T1000 (cell line): Measurements from ENCODE around the gene CHEK2.
"Not testable (repeated sequence)": the region's sequence is repeated elsewhere in the genome, so short reads cannot be mapped to it uniquely, and the experiment has no call there.

Experiments
- DNase-seq: peaks from one replicate; lab custom pipeline; 2025; ENCODE audit warnings: mixed read lengths; lab: John Stamatoyannopoulos, UW

CHEK2 gene

GRCh38 chr22:28689796-28690195, 51.8 kb downstream of the CHEK2 start:
- not testable (repeated sequence) for DNase-seq

DNA sequence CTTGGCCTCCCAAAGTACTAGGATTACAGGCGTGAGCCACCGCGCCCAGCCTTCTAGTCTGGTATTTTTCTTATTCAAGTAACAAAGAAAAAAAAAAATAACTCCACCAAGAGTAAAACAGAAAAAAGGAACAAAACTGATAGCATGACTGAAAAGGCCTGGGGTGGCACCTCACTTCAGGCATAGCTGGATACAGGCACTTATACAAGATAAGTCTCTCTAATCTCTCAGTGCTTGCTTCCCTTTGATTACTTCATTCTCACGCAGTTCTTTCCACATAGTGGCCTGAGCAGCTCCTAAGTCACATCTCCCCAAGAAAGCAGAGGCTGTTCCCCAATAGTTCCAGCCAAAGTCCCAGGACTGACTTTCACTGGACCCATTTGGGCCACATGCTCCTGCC, 58.7 kb downstream of the CHEK2 start:
- DNase-seq = not testable (repeated sequence)

DNA sequence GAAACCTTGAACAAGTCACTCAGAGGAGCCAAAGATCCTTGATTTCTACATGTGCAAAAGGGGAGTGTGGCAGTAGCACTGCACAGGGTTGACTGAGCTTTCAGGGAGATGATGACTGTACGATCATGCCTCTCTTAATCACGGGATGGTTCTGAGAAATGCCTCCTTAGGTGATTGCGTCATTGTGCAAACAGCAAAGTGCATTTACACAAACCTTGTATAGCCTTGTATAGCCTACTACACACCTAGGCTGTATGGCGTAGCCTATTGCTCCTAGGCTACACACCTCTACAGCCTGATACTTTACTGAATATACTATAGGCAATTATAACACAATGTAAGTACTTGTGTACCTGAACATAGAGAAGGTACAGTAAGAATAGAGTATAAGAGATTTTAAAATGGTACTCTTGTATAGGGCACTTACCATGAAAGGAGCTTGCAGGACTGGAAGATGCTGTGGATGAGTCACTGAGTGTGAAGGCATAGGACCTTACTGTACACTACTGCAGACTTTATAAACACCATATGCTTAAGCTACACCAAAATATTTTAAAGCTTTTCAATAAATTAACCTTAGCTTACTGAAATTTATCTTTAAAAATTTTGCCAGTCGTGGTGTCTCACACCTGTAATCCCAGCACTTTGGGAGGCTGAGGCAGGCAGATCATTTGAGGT, 60.7 kb downstream of the CHEK2 start:
- DNase-seq = not testable (repeated sequence)

DNA sequence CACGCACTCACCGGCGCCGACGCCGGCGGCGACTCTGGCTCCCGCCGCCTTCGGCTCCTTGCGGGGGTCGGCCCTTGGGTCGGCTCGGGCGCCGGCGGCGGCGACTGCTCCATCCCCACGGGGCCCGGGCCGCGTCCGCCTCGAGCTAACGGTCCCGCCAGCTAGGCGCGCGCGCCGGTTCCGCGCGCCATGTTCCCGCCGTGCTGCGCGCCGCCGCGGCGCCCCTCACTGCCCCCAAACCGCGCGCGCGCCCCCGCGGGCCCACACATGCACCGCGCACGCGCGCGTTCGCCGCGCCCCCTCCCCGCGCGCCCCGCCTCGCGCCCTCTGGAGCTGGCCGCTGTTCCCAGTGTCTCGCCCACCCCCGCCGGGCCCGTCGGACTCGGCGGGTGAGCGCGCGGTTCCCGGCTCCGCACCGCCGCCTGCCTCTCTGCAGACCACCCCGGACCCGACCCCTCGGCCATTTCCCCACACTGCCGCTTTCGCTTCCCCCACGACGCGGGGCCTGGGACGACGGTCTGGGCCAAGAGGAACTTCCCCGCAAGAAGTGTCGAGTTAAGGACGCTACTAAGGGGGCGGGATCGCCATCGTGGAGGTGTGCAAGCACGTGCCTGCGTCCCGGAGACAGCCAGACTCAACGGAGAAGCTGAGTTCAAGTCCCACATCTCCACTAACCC, 61.9 kb downstream of the CHEK2 start, which contains the start of gene TTC28:
Gene TTC28 (minus strand): TSS at position 230 of the 677 bp plus-strand sequence. CDS start 117 bp downstream, at position 113.
- peak; percentile 71 for DNase-seq

DNA sequence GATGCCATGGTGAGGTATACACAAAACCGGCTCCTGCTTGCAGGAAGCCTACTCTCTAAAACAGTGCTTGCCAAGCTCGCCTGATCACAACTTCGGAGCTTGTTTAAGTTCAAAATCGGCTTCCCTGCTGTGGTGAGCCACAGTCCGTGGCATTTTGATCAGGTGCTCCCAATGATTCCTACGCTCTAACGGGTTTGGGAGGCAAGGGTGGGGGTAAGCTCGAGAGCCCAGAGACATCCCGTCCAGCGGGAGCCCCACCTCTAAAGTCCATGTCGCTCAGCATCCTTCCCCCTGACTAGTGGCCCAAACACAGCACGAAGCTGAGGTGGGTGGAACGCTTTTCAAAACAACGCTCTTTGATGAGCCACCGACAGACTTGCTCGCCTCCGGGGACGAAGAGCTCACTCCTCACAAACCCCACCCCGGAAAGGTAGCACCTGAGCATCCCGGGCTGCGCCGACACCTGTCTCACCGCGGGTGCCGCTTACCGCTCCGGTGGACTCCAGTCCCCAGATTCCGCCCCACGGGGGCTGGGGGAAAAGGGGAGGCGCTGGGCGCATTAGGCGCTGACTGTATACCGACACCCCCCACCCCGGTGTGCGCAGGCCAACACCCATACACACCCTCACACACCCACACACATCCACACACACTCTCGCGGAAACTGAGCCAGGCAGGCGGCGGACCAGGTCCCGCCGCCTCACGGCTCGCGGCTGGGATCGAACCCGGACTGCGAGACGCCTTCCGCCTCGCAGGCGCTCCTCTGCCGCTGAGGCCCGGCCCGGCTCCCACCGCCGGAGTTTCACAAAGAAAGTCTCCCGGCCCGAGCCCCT, 62.6 kb downstream of the CHEK2 start:
- DNase-seq = not testable (repeated sequence)

GRCh38 chr22:28678170-28678569, 63.5 kb downstream of the CHEK2 start:
- DNase-seq = not testable (repeated sequence)

DNA sequence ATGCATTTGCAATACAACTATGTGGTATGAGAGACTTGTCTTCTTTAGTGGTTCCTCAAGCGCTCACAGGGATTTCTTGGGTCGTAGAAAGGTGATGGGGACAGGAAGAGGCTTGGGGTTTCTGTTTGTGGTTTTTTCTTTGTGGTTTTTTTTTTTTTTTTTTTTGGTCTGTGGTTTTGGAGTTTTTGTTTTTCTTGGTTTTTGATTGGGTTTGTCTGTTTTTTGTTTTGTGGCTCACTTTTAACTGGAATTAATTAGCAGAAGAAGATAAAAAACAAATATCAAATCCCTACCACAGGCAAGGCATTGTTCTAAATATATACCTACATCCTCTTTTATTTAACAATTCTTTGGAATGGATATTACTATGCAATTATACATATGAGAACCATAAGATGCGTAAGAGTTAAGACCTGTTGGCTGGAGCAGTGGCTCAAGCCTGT, 67.5 kb downstream of the CHEK2 start:
- no peak for DNase-seq

GRCh38 chr22:28670756-28671155, 70.9 kb downstream of the CHEK2 start:
- no peak for DNase-seq

- DNase-seq = no peak
These were observed 71.5 kb downstream of the CHEK2 start for GRCh38 chr22:28670161-28670560.

DNA sequence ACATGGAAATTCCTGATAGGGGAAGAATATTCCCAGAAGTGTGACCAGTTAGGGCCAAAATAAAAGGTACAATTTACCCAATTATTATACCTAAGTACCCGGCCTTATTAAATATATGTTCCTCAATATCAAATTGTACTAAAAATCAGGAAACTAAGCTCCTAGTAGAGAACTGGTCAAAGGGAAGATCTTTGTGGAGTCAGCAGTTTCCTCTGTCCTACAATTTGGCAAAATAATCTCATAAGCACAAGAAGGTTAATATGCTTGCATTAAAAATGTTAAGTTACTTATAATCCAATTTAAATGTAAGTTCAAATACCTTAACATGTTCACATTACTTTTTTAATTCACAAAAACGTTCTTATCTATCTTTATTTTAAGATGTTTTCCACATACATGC, 72.2 kb downstream of the CHEK2 start:
- no peak for DNase-seq

DNA sequence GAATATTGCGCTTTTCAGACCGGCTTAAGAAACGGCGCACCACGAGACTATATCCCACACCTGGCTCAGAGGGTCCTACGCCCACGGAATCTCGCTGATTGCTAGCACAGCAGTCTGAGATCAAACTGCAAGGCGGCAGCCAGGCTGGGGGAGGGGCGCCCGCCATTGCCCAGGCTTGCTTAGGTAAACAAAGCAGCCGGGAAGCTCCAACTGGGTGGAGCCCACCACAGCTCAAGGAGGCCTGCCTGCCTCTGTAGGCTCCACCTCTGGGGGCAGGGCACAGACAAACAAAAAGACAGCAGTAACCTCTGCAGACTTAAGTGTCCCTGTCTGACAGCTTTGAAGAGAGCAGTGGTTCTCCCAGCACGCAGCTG, 78.1 kb downstream of the CHEK2 start:
- DNase-seq = not testable (repeated sequence)

DNA sequence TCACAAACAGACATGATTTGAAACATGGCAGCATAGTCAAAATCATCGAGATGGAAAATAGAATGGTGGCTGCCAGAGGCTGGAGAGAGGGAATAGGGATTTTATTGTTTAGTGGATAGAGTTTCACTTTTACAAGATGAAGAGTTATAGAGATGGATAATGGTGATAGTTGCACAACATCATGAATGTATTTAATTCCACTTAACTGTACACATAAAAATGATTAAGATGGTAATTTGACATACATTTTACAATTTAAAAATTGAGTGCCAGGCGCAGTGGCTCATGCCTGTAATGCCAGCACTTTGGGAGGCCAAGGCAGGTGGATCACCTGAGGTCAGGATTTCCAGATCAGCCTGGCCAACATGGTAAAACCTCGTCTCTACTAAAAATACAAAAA, 83.2 kb downstream of the CHEK2 start:
- no peak for DNase-seq

DNA sequence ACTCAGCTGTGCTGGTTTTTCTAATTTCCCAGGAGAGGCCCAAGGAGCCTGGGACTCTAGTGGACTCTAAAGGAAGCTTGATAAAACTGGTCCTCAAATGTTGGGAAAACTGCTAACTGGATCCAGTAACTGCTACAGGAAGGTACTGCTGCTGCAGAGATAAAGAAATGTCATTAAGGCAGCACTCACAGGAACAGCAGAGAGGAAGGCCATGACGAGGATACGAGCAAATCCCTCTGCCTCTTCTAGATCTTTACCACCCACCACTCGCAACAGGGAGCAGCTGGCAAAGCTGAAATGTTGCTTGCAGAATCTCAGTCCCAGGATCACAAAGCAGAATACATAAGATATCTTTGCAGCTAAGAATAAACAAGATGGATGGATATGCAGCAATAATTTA, 85.4 kb downstream of the CHEK2 start:
- DNase-seq = no peak

DNA sequence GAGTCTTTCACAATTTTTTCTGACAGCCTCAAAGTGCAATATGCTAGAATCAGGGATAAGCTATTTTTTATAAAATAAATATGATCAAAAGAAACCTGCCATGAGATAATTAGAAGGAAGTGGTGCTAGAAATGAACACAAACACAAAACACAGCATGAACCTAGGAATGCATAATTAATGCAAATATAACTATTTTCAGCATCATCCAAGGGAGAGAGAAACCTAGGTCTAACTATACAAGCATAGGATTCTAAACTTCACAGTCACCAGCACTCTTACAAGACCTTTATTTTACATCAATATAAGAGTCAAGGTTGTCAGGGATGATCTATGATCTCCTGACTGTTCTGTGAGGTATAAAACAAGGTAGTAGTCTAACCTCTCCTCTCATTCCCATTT, 91.2 kb downstream of the CHEK2 start:
- DNase-seq = no peak

DNA sequence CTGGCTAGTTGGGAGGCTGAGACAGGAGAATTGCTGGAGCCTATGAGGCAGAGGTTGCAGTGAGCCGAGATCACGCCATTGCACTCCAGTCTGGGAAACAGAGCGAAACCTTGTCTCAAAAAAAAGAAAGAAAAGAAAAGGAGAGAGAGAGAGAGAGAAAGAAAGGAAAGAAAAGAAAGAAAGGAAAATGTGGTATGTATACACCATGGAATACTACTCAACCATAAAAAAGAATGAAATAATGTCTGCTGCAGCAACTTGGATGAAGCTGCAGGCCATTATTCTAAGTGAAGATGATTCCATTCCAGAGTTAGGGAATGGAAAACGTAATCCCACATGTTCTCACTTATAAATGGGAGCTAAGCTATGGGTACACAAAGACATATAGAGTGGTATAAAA, 92.8 kb downstream of the CHEK2 start:
- DNase-seq = no peak

DNA sequence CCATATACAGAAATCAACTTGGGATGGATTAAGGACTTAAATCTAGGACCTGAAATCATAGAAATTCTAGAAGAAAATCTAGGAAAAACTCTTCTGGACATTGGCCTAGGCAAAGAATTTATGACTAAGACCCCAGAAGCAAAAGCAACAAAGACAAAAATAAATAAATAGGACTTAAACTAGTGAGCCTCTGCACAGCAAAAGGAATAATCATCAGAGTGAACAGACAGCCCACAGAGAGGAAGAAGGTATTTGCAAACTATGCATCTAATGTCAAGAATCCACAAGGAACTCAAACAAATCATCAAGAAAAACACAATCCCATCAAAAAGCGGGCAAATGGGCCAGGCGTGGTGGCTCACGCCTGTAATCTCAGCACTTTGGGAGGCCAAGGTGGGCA, 94.4 kb downstream of the CHEK2 start:
- no peak for DNase-seq

DNA sequence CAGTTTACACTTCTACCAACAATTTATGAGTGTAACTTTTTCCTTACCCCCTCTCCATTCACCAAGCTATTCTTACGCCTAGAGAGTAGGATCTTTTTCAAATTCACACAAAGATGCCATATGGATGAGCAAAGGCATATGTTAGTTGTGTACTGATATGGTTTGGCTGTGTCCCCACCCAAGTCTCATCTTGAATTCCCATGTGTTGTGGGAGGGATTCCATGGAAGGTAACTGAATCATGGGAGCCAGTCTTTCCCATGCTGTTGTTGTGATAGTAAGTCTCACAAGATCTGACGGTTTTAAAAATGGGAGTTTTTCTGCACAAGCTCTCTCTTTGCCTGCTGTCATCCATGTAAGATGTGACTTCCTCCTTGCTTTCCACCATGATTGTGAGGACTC, 102.3 kb downstream of the CHEK2 start:
- no peak for DNase-seq
